HG03558 (cell line): ENCODE results near the gene WIF1.

ENCODE experiments used
- ATAC-seq: cut with Tn5 transposase; IDR thresholded peaks from one replicate; pipeline ENCODE4 v1.9.1; 2021; ENCODE audit warnings: moderate number of reproducible peaks; ENCODE audit not compliant: unreplicated experiment; ENCODE audit errors: extremely low read depth

WIF1 gene

GRCh38 chr12:65121049-65121955 lies at the start of gene WIF1:
WIF1 (minus strand) TSS chr12:65121305; CDS start chr12:65121191, 114 bp downstream.
- ATAC-seq, result no peak

- ATAC-seq, result peak; percentile 26
Measured at GRCh38 chr12:65170209-65170881, 49.2 kb upstream of the WIF1 start.

- ATAC-seq, result peak; percentile 79
Measured at GRCh38 chr12:65169320-65170208, 48.5 kb upstream of the WIF1 start, which contains the start of gene LEMD3. LEMD3 (plus strand) TSS chr12:65169583; CDS start chr12:65169597, 14 bp downstream.

GRCh38 chr12:65168681-65169319 lies 47.7 kb upstream of the WIF1 start:
- ATAC-seq, result no peak

GRCh38 chr12:65164774-65165173 lies 43.7 kb upstream of the WIF1 start:
- ATAC-seq, result no peak

GRCh38 chr12:65164244-65164643 lies 43.1 kb upstream of the WIF1 start:
- no peak for ATAC-seq

- ATAC-seq, result peak; percentile 67
Measured at GRCh38 chr12:65162609-65163008, 41.5 kb upstream of the WIF1 start.

GRCh38 chr12:65157091-65157490 lies 36.0 kb upstream of the WIF1 start:
- ATAC-seq, result no peak

- ATAC-seq, result peak; percentile 85
Measured at GRCh38 chr12:65156366-65156841, 35.3 kb upstream of the WIF1 start.

GRCh38 chr12:65155784-65156183 lies 34.7 kb upstream of the WIF1 start:
- ATAC-seq, result no peak

- no peak for ATAC-seq
Measured at GRCh38 chr12:65152596-65152995, 31.5 kb upstream of the WIF1 start.

GRCh38 chr12:65152012-65152411 lies 30.9 kb upstream of the WIF1 start:
- ATAC-seq, result no peak

- ATAC-seq, result no peak
Measured at GRCh38 chr12:65147312-65147905, 26.3 kb upstream of the WIF1 start.

GRCh38 chr12:65140738-65141137 lies 19.6 kb upstream of the WIF1 start:
- no peak for ATAC-seq

- no peak for ATAC-seq
Measured at GRCh38 chr12:65139389-65139788, 18.3 kb upstream of the WIF1 start.

- ATAC-seq, result no peak
Measured at GRCh38 chr12:65133879-65134278, 12.8 kb upstream of the WIF1 start.

- ATAC-seq, result no peak
Measured at GRCh38 chr12:65126482-65126881, 5.4 kb upstream of the WIF1 start.

- ATAC-seq, result no peak
Measured at GRCh38 chr12:65125975-65126374, 4.9 kb upstream of the WIF1 start.

GRCh38 chr12:65125247-65125646 lies 4.1 kb upstream of the WIF1 start:
- ATAC-seq, result no peak
